ENCODE results near the gene C5orf47. TPM values are rescaled to one million over a fixed set of nuclear protein-coding genes. Genes with fewer than 3 reads are reported as not detected.

The C5orf47 gene
- total and polyA plus RNA-seq, 2 of the 8 experiments (the other 6 are each of a cell fraction or from before 2014, with no cell fraction given): 0.11 TPM; not detected in 1

DNA sequence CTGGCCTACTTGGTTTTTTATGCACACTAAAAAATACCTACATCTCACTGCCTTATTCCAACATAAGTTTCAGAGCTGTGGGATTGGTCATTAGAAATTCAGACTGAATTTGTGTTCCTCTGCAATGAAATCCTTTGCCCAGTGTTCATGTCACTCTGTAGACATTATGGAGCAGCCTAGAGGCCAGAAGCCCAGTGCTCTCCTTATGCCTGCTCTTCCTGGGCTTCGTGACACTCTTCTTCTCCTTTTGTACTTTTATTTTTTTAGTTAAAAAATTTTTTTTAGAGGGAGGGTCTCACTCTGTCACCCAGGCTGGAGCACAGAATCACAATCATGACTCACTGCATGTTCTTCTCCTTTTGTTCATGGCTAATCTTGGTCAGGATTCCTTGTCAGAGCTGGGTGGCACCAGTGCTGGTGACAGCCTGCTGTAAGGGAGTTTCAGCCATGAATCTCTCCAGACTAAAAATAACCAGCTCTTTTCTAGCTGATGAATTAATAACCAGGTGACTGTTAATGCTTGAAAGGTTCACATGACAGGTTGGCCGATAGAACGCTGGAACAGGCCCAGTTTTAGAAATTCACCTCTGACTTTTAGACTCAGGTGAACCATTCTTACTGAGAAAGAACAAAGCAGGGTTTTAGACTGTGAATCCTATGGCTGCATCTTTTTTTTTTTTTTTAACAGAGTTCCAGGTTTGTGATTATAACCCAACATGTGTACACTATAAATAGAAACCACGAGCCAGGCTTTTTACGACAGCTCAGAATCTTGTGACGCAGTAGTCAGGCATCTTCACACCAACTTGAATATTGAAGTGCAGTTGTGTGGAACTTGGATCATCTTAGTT is 34.1 kb upstream of the C5orf47 start (continued):
- TF ChIP-seq, protein P1, sequence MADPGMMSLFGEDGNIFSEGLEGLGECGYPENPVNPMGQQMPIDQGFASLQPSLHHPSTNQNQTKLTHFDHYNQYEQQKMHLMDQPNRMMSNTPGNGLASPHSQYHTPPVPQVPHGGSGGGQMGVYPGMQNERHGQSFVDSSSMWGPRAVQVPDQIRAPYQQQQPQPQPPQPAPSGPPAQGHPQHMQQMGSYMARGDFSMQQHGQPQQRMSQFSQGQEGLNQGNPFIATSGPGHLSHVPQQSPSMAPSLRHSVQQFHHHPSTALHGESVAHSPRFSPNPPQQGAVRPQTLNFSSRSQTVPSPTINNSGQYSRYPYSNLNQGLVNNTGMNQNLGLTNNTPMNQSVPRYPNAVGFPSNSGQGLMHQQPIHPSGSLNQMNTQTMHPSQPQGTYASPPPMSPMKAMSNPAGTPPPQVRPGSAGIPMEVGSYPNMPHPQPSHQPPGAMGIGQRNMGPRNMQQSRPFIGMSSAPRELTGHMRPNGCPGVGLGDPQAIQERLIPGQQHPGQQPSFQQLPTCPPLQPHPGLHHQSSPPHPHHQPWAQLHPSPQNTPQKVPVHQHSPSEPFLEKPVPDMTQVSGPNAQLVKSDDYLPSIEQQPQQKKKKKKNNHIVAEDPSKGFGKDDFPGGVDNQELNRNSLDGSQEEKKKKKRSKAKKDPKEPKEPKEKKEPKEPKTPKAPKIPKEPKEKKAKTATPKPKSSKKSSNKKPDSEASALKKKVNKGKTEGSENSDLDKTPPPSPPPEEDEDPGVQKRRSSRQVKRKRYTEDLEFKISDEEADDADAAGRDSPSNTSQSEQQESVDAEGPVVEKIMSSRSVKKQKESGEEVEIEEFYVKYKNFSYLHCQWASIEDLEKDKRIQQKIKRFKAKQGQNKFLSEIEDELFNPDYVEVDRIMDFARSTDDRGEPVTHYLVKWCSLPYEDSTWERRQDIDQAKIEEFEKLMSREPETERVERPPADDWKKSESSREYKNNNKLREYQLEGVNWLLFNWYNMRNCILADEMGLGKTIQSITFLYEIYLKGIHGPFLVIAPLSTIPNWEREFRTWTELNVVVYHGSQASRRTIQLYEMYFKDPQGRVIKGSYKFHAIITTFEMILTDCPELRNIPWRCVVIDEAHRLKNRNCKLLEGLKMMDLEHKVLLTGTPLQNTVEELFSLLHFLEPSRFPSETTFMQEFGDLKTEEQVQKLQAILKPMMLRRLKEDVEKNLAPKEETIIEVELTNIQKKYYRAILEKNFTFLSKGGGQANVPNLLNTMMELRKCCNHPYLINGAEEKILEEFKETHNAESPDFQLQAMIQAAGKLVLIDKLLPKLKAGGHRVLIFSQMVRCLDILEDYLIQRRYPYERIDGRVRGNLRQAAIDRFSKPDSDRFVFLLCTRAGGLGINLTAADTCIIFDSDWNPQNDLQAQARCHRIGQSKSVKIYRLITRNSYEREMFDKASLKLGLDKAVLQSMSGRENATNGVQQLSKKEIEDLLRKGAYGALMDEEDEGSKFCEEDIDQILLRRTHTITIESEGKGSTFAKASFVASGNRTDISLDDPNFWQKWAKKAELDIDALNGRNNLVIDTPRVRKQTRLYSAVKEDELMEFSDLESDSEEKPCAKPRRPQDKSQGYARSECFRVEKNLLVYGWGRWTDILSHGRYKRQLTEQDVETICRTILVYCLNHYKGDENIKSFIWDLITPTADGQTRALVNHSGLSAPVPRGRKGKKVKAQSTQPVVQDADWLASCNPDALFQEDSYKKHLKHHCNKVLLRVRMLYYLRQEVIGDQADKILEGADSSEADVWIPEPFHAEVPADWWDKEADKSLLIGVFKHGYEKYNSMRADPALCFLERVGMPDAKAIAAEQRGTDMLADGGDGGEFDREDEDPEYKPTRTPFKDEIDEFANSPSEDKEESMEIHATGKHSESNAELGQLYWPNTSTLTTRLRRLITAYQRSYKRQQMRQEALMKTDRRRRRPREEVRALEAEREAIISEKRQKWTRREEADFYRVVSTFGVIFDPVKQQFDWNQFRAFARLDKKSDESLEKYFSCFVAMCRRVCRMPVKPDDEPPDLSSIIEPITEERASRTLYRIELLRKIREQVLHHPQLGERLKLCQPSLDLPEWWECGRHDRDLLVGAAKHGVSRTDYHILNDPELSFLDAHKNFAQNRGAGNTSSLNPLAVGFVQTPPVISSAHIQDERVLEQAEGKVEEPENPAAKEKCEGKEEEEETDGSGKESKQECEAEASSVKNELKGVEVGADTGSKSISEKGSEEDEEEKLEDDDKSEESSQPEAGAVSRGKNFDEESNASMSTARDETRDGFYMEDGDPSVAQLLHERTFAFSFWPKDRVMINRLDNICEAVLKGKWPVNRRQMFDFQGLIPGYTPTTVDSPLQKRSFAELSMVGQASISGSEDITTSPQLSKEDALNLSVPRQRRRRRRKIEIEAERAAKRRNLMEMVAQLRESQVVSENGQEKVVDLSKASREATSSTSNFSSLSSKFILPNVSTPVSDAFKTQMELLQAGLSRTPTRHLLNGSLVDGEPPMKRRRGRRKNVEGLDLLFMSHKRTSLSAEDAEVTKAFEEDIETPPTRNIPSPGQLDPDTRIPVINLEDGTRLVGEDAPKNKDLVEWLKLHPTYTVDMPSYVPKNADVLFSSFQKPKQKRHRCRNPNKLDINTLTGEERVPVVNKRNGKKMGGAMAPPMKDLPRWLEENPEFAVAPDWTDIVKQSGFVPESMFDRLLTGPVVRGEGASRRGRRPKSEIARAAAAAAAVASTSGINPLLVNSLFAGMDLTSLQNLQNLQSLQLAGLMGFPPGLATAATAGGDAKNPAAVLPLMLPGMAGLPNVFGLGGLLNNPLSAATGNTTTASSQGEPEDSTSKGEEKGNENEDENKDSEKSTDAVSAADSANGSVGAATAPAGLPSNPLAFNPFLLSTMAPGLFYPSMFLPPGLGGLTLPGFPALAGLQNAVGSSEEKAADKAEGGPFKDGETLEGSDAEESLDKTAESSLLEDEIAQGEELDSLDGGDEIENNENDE (IDR thresholded peaks at IDR 0.05; ENCODE audit: insufficient replicate concordance, low read length): no peak
- TF ChIP-seq RBBP5 (IDR thresholded peaks at IDR 0.05; ENCODE audit: borderline replicate concordance, low read depth, low read length): no peak
- no peak for TF ChIP-seq SP4 (IDR thresholded peaks at IDR 0.05; ENCODE audit: low read length)
- TF ChIP-seq JUN (IDR thresholded peaks at IDR 0.05; ENCODE audit: low read depth, low read length): no peak
- no peak for TF ChIP-seq HDAC2 (IDR thresholded peaks at IDR 0.05; ENCODE audit: borderline replicate concordance in 1 of 2, low read depth in 2 of 2, low read length in 2 of 2)
- TF ChIP-seq CBX8 (IDR thresholded peaks at IDR 0.05; ENCODE audit: borderline replicate concordance, low read depth, low read length): no peak
- TF ChIP-seq POLR2AphosphoS5 (IDR thresholded peaks at IDR 0.05; ENCODE audit: low read depth, low read length): no peak
- TF ChIP-seq TAF1 (IDR thresholded peaks at IDR 0.05; ENCODE audit: low read depth, low read length): no peak

Measured in H1 (cell line).